GM21515 (cell line): ENCODE measurements around the gene MARCHF5.
"Not testable (repeated sequence)": the region's sequence is repeated elsewhere in the genome, so short reads cannot be mapped to it uniquely, and the experiment has no call there.

Experiments used
- ATAC-seq: cut with Tn5 transposase; IDR thresholded peaks from one replicate; pipeline ENCODE4 v1.9.1; 2021; ENCODE audit not compliant: unreplicated experiment

The MARCHF5 gene

DNA sequence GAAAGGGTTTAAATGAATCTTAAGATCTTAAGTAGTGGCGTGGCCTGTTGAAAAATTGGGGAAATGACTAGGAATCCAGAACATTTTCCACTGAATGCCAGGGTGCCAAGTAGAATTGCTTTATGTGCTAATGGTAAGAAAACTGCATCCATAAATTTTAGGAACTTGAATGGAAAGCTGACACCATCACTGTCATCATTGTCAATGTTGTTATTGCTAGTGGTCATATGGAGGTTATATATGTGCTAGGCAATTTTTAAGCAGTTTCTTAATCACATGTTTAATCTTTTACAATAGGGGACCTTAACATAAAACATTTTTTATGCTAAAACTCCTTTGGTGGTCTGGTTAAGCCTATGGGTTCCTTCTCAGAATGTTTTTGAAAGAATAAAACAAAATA is 13.1 kb downstream of the MARCHF5 start:
- ATAC-seq, result no peak

DNA sequence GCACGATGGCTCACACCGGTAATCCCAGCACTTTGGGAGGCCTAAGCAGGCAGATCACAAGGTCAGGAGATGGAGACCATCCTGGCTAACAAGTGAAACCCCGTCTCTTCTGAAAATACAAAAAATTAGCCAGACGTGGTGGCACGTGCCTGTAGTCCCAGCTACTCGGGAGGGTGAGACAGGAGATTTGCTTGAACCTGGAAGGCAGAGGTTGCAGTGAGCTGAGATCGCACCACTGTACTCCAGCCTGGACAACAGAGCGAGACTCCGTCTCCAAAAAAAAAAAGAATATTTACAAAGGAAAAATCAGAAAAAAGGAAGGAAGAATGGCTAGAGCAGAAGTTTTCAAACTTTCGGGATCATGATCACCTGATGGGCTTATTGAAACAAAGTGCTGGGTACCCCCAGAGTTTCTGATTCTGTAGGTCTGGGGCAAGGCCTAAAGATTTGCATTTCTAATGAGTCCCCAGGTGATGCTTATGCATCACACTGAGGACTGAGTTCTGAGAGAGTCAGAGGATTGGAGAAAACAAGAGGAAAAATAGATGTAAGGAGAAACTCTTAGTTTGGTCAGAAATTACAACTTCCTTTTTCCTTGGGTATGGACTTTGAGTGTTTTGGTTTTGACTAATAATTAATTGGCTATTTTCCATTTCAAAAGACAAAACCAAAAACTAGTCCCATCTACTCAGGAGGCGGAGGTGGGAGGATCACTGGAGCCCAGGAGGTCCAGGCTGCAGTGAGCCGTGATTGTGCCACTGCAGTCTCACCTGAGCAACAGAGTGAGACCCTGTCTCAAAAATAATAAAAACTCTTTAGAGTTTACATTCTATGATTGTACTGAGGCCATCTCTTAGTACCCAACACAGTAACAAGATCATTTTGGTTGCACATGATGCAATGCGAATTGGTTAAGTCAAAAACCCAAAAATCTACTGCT is 14.4 kb downstream of the MARCHF5 start:
- no peak for ATAC-seq

DNA sequence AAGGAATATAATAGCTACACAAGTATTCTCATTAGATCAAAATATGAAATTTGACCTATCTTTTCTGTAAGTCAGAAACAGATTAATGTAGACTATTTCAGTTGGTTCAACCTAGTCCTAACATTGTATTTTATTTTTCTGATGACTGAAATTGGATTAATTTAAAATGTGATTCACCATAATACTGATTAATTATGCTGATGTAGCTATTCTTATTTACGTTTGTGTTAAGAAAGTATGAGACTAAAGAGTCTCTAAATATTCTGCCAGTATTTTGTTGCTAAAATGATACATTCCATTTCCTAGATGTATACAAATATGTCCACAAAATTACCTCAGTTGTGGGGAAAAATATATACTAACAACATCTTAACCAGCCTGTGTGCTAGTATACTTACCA is 18.3 kb downstream of the MARCHF5 start:
- no peak for ATAC-seq

DNA sequence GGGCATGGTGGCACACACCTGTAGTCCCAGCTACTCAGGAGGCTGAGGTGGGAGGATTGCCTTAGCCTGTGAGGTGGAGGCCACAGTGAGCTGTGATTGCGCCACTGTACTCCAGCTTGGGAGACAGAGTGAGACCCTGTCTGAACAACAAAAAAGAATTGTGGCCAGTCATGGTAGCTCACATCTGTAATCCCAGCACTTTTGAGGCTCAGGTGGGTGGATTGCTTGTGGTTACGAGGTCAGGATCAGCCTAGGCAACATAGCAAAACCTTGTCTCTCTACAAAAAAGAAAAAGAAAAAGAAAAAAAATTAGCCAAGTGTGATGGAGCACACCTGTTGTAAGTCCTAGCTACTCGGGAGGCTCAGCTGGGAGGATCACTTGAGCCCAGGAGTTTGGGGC is 22.8 kb downstream of the MARCHF5 start:
- no peak for ATAC-seq

DNA sequence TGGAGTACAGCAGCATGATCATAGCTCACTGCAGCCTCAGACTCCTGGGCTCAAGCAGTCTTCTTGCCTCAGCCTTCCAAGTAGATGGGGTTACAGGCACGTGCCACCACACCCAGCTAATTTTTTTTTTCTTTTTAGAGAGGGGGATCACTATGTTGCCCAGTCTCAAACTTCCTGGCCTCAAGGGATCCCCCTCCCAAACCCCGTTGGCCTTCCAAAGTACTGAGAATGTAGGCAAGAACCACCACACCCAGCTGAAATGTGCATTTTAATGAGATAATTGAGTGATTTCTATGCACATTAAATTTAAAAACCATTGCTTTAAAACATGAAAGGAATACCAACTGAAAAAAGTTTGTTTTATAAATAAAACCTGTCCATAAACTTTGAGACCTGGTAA is 25.6 kb downstream of the MARCHF5 start:
- no peak for ATAC-seq

DNA sequence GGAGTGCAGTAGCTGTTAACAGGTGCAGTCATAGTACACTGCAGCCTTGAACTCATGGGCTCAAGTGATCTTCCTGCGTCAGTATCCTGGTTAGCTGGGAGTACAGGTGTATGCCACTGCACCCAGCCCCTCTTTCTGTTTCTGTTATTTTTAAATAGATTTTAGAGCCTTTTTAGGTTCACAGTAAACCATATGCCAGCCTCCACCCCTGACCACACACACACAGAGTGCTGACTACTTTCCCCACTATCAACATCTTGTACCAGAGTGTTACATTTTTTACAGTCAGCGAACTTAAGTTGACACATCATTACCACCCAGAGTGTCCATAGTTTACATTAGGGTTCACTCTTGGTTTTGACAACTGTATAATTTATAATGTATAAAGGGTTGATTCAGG is 32.1 kb downstream of the MARCHF5 start:
- ATAC-seq, result no peak

DNA sequence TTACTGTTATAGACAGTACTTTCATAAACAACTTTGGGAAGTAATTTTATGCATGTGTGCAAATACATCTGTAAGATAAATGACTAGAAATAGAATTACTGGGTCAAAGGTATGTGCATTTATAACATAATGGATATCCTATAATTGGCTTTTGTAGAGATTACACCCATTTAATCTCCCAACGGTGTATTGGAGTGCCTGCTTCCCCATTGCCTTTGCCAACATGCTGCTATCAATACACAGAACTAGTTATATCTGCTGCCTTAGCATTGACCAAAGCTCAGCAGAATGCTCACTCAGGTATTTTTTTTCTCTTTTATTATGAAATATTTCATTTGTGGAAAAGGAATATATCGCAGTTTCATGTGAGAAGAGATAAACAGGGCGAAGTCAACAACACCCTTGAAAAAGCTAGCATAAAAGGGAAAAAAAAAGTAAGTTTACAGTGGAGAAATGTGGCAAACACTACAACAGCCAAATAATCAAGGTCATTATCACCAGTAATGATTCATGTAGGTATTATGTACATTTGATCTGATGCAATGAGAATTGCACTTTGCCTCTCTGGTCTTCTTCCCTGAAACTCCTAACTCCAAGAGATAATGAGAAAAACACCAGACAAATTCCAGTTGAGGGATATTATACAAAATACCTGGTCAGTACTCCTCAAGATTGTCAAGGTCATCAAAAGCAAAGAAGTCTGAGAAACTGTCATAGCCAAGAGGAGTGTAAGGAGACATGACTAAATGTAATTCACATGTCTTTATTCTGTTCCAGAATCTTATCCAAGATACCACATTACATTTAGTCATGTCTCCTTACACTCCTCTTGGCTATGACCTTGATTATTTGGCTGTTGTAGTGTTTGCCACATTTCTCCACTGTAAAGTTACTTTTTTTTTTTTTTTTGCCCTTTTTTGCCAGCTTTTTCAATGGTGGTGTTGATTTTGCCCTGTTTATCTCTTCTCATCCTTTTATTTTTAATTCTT is 36.8 kb downstream of the MARCHF5 start:
- ATAC-seq, result no peak

DNA sequence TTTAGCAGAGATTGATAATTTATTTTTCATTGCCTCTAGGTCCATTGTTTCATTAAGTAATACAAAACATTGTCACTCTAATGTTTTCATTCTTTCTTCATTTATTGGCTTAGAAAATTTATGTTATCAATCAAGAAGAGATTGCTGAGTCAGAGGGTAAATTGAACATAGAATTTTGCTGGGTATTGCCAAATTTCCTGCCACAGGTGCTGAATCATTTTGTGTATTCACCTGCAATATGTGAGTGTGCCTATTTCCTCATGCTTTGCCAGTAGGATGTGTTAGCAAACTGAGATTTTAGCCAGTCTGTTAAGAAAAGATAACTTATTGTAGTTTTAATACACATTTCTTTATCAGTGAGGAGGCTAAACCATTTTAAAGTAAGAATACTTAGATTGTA is 38.0 kb downstream of the MARCHF5 start:
- ATAC-seq, result no peak

DNA sequence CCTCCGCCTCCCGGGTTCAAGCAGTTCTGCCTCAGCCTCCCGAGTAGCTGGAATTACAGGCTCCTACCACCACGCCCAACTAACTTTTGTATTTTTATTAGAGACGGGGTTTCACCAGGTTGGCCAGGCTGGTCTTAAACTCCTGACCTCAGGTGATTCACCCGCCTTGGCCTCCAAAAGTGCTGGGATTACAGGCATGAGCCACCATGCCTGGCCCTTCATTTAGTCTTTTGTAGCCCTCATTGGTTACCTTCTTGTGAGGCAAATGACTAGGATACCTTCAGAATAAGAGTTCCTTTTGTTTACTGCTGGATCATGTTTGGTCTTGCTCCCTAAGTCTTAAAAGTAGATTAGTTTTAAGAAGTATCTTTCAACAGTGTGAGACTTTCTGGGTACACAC is 39.0 kb downstream of the MARCHF5 start:
- not testable (repeated sequence) for ATAC-seq

DNA sequence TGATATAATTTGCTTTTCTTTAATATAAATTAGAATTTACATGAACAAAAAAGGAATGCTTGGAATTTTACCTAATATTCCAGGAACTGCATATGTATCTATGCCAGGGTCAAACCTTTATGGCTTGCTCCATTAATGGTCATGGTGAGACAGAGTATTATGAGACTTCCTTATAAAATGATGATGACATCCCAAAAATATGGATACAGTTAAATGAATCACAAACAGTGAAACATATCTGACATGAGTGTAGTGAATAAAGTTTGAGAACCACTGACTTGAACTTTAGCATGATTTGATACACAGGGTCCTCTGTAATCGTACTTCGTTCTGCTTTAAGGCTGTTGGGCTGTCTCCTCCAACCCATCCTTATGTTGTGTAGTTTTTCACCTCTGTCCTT is 51.8 kb downstream of the MARCHF5 start:
- ATAC-seq, result no peak

DNA sequence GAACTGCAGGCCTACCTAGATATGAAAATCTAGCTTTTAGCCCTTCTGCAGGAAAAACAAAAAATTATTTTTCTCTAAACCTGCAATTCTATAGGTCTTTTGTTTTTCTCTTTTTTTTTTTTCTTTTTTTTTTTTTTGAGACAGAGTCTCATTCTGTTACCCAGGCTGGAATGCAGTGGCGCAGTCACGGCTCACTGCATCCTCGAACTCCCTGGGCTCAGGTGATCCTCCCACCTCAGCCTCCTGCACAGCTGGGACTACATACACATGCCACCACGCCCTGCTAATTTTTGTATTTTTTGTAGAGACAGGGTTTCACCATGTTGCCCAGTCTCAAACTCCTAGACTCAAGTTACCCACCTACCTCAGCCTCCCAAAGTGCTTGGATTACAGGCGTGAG is 54.6 kb downstream of the MARCHF5 start:
- ATAC-seq, result not testable (repeated sequence)

DNA sequence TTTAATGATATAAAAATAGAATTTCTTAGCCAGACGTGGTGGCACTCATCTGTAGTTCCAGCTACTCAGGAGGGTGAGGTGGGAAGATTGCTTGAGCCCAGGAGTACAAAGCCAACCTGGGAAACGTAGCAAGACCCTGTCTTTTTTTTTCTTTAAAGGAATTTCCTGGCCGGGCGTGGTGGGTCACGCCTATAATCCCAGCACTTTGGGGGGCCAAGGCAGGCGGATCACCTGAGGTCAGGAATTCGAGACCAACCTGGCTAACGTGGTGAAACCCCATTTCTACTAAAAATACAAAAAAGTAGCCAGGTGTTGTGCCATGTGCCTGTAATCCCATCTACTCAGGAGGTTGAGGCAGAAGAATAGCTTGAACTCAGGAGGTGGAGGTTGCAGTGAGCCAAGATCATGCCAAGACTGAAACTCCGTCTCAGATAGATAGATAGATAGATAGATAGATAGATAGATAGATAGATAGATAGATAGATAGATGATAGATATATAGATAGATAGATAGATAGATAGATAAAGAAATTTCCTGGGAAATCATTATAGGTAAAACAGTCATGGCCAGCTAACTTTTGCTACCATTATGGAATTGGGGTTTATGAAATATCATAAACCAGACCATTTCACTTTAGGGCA is 56.2 kb downstream of the MARCHF5 start:
- not testable (repeated sequence) for ATAC-seq

DNA sequence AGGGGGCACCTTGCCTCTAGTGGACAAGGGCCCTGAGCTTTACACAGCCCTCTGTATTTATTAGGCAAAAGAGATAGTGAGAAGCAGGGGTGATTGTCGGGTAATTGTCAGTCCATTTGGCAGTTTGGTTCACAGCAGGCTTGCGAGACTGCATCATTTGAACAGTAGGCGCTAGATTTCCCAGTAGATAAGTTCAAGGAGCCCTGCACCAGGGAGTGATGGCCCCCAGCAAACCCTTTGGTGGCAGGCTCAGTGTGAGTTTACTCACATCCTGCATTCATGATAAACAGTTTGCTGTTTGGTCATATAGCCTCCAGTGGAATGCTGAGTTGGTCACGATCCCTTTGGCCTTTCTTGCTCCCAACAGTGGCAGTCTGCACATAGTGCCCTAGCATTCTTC is 59.4 kb downstream of the MARCHF5 start:
- ATAC-seq, result no peak

DNA sequence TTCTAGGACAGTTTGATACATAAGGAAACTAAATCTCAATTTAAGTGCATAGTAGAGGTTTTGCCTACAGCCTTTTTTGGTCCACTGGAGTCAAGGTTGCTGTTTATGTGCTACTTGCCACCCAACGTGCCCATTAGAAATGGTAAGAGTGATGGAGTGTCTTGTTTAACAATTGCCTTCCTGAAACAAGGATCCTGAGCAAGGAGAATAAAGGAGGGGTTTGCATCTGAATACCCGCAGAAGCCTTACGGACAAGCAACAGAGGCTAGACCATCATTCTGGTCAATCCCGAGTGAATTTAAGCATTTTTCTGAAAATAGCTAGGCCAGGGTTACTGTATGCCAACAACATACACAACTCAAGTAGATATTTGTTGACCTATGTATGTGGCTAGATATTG is 63.6 kb downstream of the MARCHF5 start:
- no peak for ATAC-seq

DNA sequence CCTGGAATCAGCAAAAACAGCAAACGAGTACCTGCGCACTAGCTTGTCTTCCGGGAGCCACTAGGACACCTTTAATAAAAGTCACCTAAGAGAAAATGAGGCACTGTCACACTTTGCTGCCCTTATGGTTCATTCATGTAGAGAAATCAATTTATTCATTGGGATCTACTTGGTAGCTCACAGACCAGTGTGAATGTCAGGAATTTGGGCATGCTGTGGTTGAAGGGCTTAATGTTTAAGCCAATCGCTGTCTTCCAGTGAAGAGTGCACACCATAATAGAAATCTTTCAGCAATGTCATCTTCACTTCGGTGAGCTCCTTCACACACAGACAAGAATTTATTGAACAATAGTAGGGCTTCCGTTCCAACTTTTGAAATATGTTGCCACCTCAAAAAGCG is 65.1 kb downstream of the MARCHF5 start:
- no peak for ATAC-seq

DNA sequence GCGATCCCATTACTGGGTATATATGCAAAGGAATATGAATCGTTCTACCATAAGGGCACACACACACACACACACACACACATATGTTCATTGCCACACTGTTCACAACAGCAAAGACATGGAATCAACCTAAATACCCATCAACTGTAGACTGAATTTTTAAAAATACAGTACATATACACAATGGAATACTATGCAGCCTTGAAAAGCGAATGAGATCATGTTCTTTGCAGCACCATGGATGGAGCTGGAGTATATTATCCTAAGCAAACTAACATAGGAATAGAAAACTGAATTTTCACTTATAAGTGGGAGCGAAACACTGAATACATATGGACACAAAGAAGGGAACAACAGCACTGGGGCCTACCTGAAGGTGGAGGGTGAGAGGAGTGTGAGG is 72.5 kb downstream of the MARCHF5 start:
- no peak for ATAC-seq

DNA sequence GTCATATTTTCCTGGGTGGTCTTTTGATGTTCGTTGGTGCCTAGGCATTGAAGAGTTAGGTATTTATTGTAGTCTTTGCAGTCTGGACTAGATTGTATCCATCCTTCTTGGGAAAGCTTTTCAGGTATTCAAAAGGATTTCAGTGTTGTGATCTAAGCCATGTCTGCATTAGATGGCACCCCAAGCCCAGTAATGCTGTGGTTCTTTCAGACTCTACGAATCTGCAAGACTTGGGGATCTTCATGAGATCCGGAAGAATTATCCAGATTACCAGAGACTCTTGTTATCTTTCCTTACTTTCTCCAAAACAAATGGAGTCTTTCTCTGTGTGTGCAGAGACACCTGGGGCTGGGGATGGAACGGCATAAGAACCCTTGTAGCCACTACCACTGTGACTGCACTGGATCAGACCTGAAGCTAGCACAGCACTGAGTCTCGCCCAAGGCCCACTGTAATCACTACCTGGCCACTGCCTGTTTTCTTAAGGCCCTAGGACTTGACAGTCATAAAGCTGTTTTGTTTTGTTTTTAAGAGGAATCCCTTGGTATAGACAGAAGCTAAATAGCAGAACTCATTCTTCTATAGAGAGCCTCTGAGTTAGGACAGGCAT is 75.5 kb downstream of the MARCHF5 start:
- no peak for ATAC-seq

DNA sequence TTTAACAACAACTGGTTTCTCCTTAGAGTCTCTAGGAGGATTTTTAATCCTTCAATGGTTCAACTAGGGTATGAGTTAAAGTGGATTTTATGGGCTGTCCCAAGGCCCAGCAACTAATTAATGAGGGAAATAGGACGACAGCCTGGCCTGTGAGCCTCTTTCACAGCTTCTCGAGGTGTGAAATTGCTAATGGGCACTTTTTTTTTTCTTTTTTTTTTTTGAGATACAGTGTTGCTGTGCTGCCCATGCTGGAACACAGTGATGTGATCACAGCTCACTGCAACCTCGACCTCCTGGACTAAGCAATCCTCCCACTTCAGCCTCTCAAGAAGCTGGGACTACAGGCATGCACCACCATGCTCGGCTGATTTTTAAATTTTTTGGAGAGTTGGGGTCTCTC is 87.0 kb downstream of the MARCHF5 start:
- no peak for ATAC-seq

DNA sequence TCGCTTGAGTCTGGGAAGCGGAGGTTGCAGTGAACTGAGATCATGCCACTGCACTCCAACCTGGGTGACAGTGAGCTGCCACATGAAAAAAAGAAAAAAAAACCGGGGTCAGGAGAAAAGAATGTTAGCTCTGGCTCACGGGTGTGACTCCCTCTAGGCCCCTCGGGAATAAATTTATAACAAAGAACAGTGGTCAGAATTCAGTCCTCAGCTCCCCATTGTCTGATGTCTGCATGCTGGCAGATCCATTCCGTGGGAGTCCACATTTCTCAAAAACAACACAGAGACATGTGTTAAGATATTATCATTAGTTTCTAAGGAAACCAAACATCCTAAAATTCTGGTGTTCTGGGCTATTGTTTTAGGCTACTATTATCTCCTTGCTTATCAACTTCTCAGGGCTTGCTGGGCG is 90.6 kb downstream of the MARCHF5 start:
- no peak for ATAC-seq

DNA sequence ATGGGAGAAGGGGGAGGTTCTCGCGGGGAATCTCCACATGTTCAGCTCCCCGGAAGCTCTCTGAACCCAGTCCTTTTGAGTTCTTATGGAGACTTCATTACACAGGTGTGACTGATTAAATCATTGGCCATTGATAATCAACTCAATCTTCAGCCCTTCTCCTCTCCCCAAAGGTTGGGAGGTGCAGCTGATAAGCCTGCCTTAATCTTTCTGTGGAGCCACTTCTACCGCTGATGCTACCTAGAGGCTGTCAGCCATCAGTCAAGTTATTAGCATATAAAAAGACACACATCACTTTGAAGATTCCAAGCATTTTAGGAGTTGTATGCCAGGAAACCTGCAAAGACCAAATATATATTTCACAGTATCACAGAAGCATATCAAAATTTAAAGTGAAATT is 91.7 kb downstream of the MARCHF5 start:
- ATAC-seq, result no peak

DNA sequence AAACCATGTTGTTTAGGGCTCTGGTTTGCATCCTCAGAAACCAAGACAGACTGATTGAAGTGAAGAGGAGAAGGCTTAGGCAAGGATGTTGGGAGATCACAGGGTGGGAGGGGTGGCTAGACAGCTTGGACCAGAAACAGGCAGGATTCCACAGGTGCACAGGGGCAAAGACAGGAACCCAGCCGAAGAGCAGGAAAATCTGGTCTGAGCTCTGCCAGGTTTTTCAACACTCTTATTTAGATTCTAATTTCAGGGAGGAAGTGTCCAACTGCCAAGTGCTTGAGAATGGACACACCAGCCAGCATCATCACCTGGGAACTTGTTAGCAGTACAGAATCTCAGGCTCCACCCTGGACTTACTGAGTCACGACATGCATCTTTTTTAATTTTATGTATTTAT is 93.8 kb downstream of the MARCHF5 start:
- no peak for ATAC-seq
